GM12878 (cell line): Measurements from ENCODE around the gene RAB3B.

Source experiments
- CREB1 ChIP-seq: IDR thresholded peaks from 2 replicates; pipeline ENCODE4 v1.6.1; 2012; ENCODE audit warnings: low read depth, mild to moderate bottlenecking, inconsistent platforms
- EP300 ChIP-seq, 2 experiments: fragments of 150-350 bp in 1 of 2; IDR thresholded peaks; 2 replicates each; pipeline ENCODE4 v1.6.1; 2011 to 2012; ENCODE audit warnings: low read depth in 2 of 2, low read length in 2 of 2, borderline replicate concordance in 1 of 2, improper control_type of control experiment in 1 of 2, inconsistent platforms in 1 of 2; ENCODE audit not compliant: control insufficient read depth in 1 of 2
- EZH2 ChIP-seq: IDR thresholded peaks from 2 replicates; pipeline ENCODE4 v1.6.1; 2012; ENCODE audit warnings: low read depth, mild to moderate bottlenecking, control low read depth, inconsistent platforms, low read length, borderline replicate concordance; ENCODE audit not compliant: control insufficient read depth
- NKRF ChIP-seq: fragments of 450-650 bp; conservative IDR thresholded peaks from 2 replicates; pipeline ENCODE4 v1.6.1; 2017; ENCODE audit warnings: mild to moderate bottlenecking, moderate library complexity
- SMC3 ChIP-seq: IDR thresholded peaks from 2 replicates; pipeline ENCODE4 v1.6.1; 2011; ENCODE audit warnings: low read length, improper control_type of control experiment, borderline replicate concordance
- SPI1 ChIP-seq: IDR thresholded peaks from 2 replicates; pipeline ENCODE4 v1.6.1; 2011; ENCODE audit warnings: low read depth, mild to moderate bottlenecking, low read length, moderate library complexity, borderline replicate concordance; ENCODE audit not compliant: insufficient read depth
- USF2 ChIP-seq: IDR thresholded peaks from 2 replicates; pipeline ENCODE4 v1.6.1; 2011; ENCODE audit warnings: low read depth, low read length, improper control_type of control experiment, borderline replicate concordance
- ZZZ3 ChIP-seq: IDR thresholded peaks from 2 replicates; pipeline ENCODE4 v1.6.1; 2011; ENCODE audit warnings: low read depth; ENCODE audit not compliant: control insufficient read depth, insufficient read length

DNA sequence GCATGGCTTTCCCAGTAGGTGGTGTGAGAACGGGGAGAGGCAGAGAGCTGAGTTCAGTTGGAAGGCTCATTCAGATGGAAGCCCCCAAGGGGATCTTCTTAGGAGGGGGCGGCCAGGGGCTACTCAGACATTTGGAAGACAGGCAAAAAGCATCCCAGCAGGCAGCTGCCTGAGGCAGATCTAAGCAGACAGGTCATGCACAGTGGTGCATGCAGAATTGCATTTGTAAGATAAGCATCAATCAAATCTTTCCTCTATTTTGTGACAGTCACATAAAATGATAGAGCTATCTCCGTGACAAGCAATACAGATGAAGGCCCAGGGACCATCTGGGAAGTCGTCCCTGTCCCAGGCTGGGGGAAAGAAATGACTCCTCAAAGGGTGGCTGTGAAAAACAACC is 3.8 kb downstream of the RAB3B start:
- no peak for TF ChIP-seq SPI1
- TF ChIP-seq SMC3 = no peak
- TF ChIP-seq NKRF = no peak
- no peak for TF ChIP-seq USF2
- TF ChIP-seq CREB1 = no peak
- no peak for TF ChIP-seq ZZZ3
- TF ChIP-seq EP300 (IDR thresholded peaks at IDR 0.05; ENCODE audit: borderline replicate concordance in 1 of 2, control insufficient read depth in 1 of 2, low read depth in 2 of 2, low read length in 2 of 2) = no peak
- no peak for TF ChIP-seq EZH2
